Subcutaneous abdominal adipose tissue (tissue), 5 donors: Measurements from ENCODE around the gene CLEC2L.

Experiments used
- H3K27ac ChIP-seq: one replicate; pipeline ENCODE4 v1.7.0; 2013; ENCODE audit warnings: low read depth, mild to moderate bottlenecking, inconsistent platforms, low read length, moderate library complexity
- H3K27me3 ChIP-seq, 5 donors: one replicate each; pipeline ENCODE4 v1.7.0; 2013; ENCODE audit warnings: low read length in 5 of 5, inconsistent platforms in 1 of 5; ENCODE audit not compliant: control insufficient read depth in 5 of 5, insufficient read depth in 4 of 5
- H3K36me3 ChIP-seq, 5 donors: one replicate each; pipeline ENCODE4 v1.7.0; 2013; ENCODE audit warnings: low read length in 5 of 5; ENCODE audit not compliant: control insufficient read depth in 5 of 5, insufficient read depth in 5 of 5
- H3K4me1 ChIP-seq, 5 donors: one replicate each; pipeline ENCODE4 v1.7.0; 2013; ENCODE audit warnings: low read length in 5 of 5, mild to moderate bottlenecking in 3 of 5, moderate library complexity in 1 of 5; ENCODE audit not compliant: control insufficient read depth in 5 of 5, insufficient read depth in 5 of 5
- H3K4me3 ChIP-seq, 5 donors: one replicate each; pipeline ENCODE4 v1.7.0; 2013; ENCODE audit warnings: low read length in 5 of 5, low read depth in 1 of 5
- H3K9ac ChIP-seq, 5 donors: one replicate each; pipeline ENCODE4 v1.7.0; 2013; ENCODE audit warnings: low read length in 5 of 5, mild to moderate bottlenecking in 4 of 5, moderate library complexity in 3 of 5
- H3K9me3 ChIP-seq, 5 donors: one replicate each; pipeline ENCODE4 v1.7.0; 2013; ENCODE audit warnings: low read length in 5 of 5; ENCODE audit not compliant: control insufficient read depth in 5 of 5
- donor health status: healthy.
- donor health status: healthy.
- donor health status: healthy.
- donor health status: healthy.
- donor health status: healthy.

Gene CLEC2L

DNA sequence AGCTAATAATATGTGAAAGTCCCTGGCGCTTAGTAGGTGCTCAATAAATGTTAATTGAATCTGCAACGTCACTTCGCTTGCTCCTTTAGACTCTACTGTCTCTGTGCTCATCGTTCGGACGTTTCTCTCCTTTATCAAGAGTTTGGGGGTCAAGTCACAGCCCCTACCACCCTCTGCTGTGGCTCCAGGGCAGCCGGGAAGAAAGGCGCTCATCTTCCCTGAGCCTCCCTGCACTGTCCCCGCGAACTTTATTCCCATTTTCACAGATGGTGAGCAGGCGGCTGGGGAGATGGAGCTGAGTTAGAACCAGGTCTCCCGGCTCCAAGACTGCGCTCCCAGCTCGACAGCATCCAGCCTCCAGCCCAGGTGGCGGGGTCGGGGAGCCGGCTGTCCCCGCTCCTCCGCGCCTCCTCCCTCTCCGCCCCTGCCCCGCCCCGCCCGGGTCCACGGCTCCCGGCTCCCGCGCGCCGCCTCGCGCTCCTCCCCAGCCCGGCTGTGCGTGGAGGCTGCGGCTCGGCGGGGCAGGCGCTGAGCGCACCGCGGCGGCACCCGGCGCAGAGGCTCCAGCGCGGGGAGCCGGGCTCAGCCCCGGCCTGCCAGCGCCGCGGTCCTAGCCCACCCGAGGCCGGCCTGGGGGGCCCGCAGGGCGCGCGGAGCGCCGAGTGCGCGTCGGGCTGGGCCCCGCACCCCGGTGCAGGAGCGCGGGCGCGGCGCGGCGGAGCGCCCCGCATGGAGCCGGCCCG, at the start of gene CLEC2L:
Gene CLEC2L (plus strand): TSS at position 487 of the 743 bp plus-strand sequence. CDS start 243 bp downstream, at position 730.
- Histone ChIP-seq H3K4me3 (peak within 1 kb of the TSS; percentile 26 to 49 (median 44)), H3K9me3 (peaks cover 0 to 3% (median 0%) of the 10 kb centered on the region in 5 donors), H3K27ac (no peak within 1 kb of the TSS), H3K36me3 (no peaks in the 10 kb centered on the region), H3K9ac (no peak within 1 kb of the TSS), H3K27me3 (peaks cover 9 to 38% (median 29%) of the 10 kb centered on the region in 5 donors), H3K4me1 (peaks cover 0 to 11% (median 8%) of the 10 kb centered on the region in 5 donors)

GRCh38 chr7:139476139-139476538, 47.3 kb upstream of the CLEC2L start:
- Histone ChIP-seq H3K4me1 (no peaks in the 10 kb centered on the region), H3K27ac (no peak overlapping the region), H3K27me3 (peaks cover 0 to 10% (median 5%) of the 10 kb centered on the region in 5 donors)

GRCh38 chr7:139476891-139477290, 46.6 kb upstream of the CLEC2L start:
- Histone ChIP-seq H3K9me3 (peaks cover 0 to 8% (median 3%) of the 10 kb centered on the region in 5 donors), H3K9ac (no peak overlapping the region), H3K4me1 (no peaks in the 10 kb centered on the region), H3K36me3 (no peaks in the 10 kb centered on the region), H3K4me3 (no peak overlapping the region), H3K27ac (no peak overlapping the region), H3K27me3 (peaks cover under 1 to 14% (median 8%) of the 10 kb centered on the region in 5 donors)

More at GRCh38 chr7:139476139-139476538, 47.3 kb upstream of the CLEC2L start:
- Histone ChIP-seq H3K36me3 (no peaks in the 10 kb centered on the region), H3K9me3 (peaks cover 0 to 8% (median 3%) of the 10 kb centered on the region in 5 donors), H3K9ac (no peak overlapping the region), H3K4me3 (no peak overlapping the region)

DNA sequence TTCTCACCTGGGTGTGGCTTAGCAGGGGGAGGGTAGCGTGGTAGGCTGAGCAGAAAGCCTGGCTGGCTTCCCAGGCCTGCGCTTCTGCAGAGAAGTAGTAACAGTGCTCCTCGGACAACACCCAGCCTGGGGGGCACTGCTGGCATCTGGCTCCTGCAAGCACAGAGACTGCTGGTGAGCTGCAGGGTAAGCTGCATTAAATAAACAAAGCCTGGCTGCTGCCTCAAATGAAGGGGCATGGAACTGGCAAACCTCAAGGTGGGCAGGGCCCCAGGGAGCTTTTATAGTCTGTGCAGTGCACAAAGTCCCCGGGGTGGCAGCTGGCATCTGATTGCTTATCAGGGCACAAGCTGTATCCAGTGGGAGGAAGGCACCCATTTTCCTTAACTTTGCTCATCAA, 43.9 kb upstream of the CLEC2L start:
- Histone ChIP-seq H3K9ac (no peak overlapping the region), H3K27ac (no peak overlapping the region), H3K4me1 (peaks cover 0 to 17% (median 17%) of the 10 kb centered on the region in 5 donors), H3K36me3 (no peaks in the 10 kb centered on the region), H3K9me3 (peaks cover 0 to 5% (median 0%) of the 10 kb centered on the region in 5 donors), H3K27me3 (peaks cover 21 to 33% (median 26%) of the 10 kb centered on the region in 5 donors), H3K4me3 (no peak overlapping the region)

DNA sequence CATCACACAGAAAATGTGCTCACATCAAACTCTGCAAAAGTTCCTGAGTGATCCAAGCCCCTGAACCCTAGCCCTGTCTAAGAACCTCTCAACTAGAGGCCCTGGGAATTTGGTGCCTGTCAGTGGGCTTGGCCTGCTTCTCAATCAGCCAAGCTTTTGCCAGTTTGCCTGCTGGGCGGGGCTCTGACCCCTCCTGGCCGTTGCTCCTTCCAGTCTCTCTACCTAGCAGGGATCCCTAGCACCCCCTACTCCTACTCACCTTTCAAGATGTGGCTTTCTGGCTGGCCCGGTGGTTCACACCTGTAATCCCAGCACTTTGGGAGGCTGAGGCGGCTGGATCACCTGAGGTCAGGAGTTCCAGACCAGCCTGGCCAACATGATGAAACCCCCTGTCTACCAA, 42.1 kb upstream of the CLEC2L start:
- H3K27me3 ChIP-seq, result peaks cover 21 to 33% (median 27%) of the 10 kb centered on the region in 5 donors

GRCh38 chr7:139482122-139482521, 41.4 kb upstream of the CLEC2L start:
- Histone ChIP-seq H3K27me3 (peaks cover 21 to 34% (median 27%) of the 10 kb centered on the region in 5 donors), H3K27ac (no peak overlapping the region), H3K4me3 (no peak overlapping the region), H3K9me3 (no peaks in the 10 kb centered on the region), H3K9ac (no peak overlapping the region), H3K4me1 (peaks cover 0 to 17% (median 17%) of the 10 kb centered on the region in 5 donors), H3K36me3 (no peaks in the 10 kb centered on the region)

More for the DNA sequence above, 42.1 kb upstream of the CLEC2L start:
- Histone ChIP-seq H3K27ac (no peak overlapping the region), H3K36me3 (no peaks in the 10 kb centered on the region), H3K4me3 (no peak overlapping the region), H3K9ac (no peak overlapping the region), H3K9me3 (no peaks in the 10 kb centered on the region), H3K4me1 (peaks cover 0 to 17% (median 17%) of the 10 kb centered on the region in 5 donors)

DNA sequence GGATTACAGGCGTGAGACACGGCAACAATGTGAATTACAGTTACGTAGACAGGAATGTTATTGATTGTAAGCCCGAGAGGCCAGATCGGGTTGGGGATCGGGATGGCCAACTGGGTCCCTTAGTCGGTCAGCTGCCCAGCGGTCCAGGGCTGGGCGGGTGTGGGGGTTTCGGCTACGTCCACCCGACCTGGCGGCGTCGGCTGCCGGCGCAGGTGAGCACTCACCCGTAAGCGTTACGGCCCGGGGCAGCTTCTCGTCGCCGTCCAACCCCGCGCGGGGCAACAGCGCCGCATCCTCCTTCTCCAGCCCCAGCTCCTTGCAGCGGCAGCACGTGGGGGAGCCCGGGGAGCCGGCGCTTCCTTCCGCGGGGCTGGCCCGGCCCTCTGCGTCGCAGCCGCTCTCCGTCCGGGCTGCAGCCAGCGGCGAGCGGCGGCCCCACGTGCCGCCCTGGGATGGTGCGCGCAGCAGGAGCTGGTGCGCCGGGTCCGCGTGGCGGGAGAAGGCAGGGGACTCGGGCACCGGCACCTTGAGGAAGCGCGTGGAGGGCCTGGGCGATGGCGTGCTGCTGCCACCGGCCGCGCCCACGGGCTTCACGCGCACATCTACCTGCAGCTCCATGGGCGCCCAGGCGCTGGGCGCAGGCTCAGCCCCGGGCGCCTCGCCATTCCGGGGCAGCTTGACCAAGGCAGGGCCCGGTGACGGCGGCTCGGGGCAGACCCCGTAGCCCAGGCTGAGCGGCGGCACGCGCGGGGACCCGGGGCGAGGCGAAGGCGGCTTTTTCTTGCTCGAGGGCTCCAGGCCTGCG, 40.6 kb upstream of the CLEC2L start:
- Histone ChIP-seq H3K36me3 (no peaks in the 10 kb centered on the region), H3K4me1 (peaks cover 0 to 17% (median 17%) of the 10 kb centered on the region in 5 donors), H3K9ac (no peak overlapping the region), H3K4me3 (peak overlapping the region in 4 of 5 donors; percentile 11 to 62 (median 49)), H3K27ac (no peak overlapping the region), H3K9me3 (no peaks in the 10 kb centered on the region), H3K27me3 (peaks cover 21 to 34% (median 29%) of the 10 kb centered on the region in 5 donors)

GRCh38 chr7:139487366-139488080, 36.0 kb upstream of the CLEC2L start:
- H3K9me3 ChIP-seq, result peaks cover 0 to 11% (median 8%) of the 10 kb centered on the region in 5 donors
- H3K4me3 ChIP-seq, result no peak overlapping the region
- no peaks in the 10 kb centered on the region for H3K36me3 ChIP-seq
- H3K27me3 ChIP-seq, result peaks cover 15 to 25% (median 21%) of the 10 kb centered on the region in 5 donors
- no peak overlapping the region for H3K9ac ChIP-seq
- peaks cover 0 to 16% (median 15%) of the 10 kb centered on the region in 5 donors for H3K4me1 ChIP-seq
- H3K27ac ChIP-seq, result no peak overlapping the region

DNA sequence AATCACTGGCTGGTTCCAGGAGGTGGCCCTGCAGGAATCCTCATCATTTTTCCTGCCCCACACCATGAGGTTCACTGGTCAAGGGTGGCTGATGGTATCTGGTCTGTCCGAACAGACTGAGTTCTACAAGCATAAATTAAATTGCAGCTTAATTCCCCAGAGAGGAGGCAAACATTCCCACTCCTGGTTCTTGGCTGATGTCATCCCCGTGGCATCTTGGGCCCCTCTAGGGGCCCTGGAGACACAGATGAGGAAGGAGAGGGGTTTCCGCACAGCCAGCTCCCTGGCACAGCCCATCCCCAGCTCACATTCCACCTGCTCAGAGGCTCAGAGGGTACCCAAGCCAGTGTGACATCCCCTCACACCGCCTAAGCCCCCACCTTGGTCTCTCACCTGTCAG, 34.7 kb upstream of the CLEC2L start:
- no peak overlapping the region for H3K4me3 ChIP-seq
- H3K4me1 ChIP-seq, result peaks cover 0 to 3% (median 3%) of the 10 kb centered on the region in 5 donors
- H3K27me3 ChIP-seq, result peaks cover 5 to 12% (median 9%) of the 10 kb centered on the region in 5 donors
- no peak overlapping the region for H3K9ac ChIP-seq
- no peaks in the 10 kb centered on the region for H3K36me3 ChIP-seq
- peaks cover 0 to 15% (median 9%) of the 10 kb centered on the region in 5 donors for H3K9me3 ChIP-seq
- H3K27ac ChIP-seq, result no peak overlapping the region
